GM23338 (cell line): ENCODE data around the gene CDC25C. TPM values are rescaled to one million over a fixed set of nuclear protein-coding genes. Genes with fewer than 3 reads are reported as not detected.

Source experiments
- ATAC-seq: fragments of 200-7000 bp; cut with Tn5 transposase; 3 replicates; pipeline ENCODE4 v1.9.1; 2020
- DNase-seq: peaks from one replicate; pipeline ENCODE4 v3.0.0-alpha.2; 2015; ENCODE audit warnings: low spot score
- H2AFZ ChIP-seq: fragments of 200-600 bp; sonication (generic); 2 replicates; pipeline ENCODE4 v1.8.0; 2016; ENCODE audit warnings: antibody characterized with exemption, mild to moderate bottlenecking, moderate library complexity
- H3F3A ChIP-seq: fragments of 200-600 bp; sonication (generic); replicated peaks from 2 replicates; pipeline ENCODE4 v1.8.0; 2017; ENCODE audit warnings: antibody characterized with exemption, mixed run types, low read depth
- H3K27ac ChIP-seq: fragments of 200-600 bp; sonication (generic); 2 replicates; pipeline ENCODE4 v1.6.1; 2016; ENCODE audit warnings: low read depth
- H3K27me3 ChIP-seq: fragments of 200-600 bp; sonication (generic); 2 replicates; pipeline ENCODE4 v1.8.0; 2016; ENCODE audit warnings: mild to moderate bottlenecking, mixed run types, moderate library complexity; ENCODE audit not compliant: insufficient read depth
- H3K36me3 ChIP-seq: fragments of 200-600 bp; sonication (generic); 2 replicates; pipeline ENCODE4 v1.8.0; 2016; ENCODE audit warnings: mild to moderate bottlenecking; ENCODE audit not compliant: insufficient read depth
- H3K4me1 ChIP-seq: fragments of 200-600 bp; sonication (generic); 2 replicates; pipeline ENCODE4 v1.8.0; 2016; ENCODE audit warnings: mild to moderate bottlenecking, moderate library complexity; ENCODE audit not compliant: insufficient read depth
- H3K4me2 ChIP-seq: fragments of 200-600 bp; sonication (generic); 2 replicates; pipeline ENCODE4 v1.7.1; 2017; ENCODE audit warnings: mixed run types
- H3K4me3 ChIP-seq: fragments of 200-600 bp; sonication (generic); 2 replicates; pipeline ENCODE4 v1.6.1; 2016; ENCODE audit warnings: mixed run types
- H3K79me2 ChIP-seq: fragments of 200-600 bp; sonication (generic); replicated peaks from 2 replicates; pipeline ENCODE4 v1.8.0; 2017; ENCODE audit warnings: mild to moderate bottlenecking; ENCODE audit not compliant: insufficient read depth
- H3K9me2 ChIP-seq: fragments of 200-600 bp; sonication (generic); 2 replicates; pipeline ENCODE4 v1.8.0; 2017; ENCODE audit not compliant: insufficient read depth
- H4K20me1 ChIP-seq: fragments of 200-600 bp; sonication (generic); replicated peaks from 2 replicates; pipeline ENCODE4 v1.8.0; 2017; ENCODE audit warnings: mild to moderate bottlenecking; ENCODE audit not compliant: insufficient read depth
- H3K27ac Mint-ChIP-seq: 2 replicates; pipeline ENCODE4 v1.8.0; 2020; ENCODE audit warnings: inconsistent platforms, mild to moderate bottlenecking, moderate library complexity, mixed read lengths
- H3K27me3 Mint-ChIP-seq: 3 replicates; pipeline ENCODE4 v1.8.0; 2022; ENCODE audit warnings: low read depth, mild to moderate bottlenecking, moderate library complexity, mixed read lengths, inconsistent platforms; ENCODE audit not compliant: insufficient read depth, poor library complexity
- H3K36me3 Mint-ChIP-seq: 3 replicates; pipeline ENCODE4 v1.8.0; 2021; ENCODE audit warnings: low read depth, mild to moderate bottlenecking, inconsistent platforms, moderate library complexity, mixed read lengths
- H3K4me1 Mint-ChIP-seq: 3 replicates; pipeline ENCODE4 v1.8.0; 2020; ENCODE audit warnings: mild to moderate bottlenecking, inconsistent platforms, mixed read lengths
- H3K4me3 Mint-ChIP-seq: 3 replicates; pipeline ENCODE4 v1.8.0; 2021; ENCODE audit warnings: moderate library complexity, mild to moderate bottlenecking, inconsistent platforms, mixed read lengths
- H3K9me3 Mint-ChIP-seq: 3 replicates; pipeline ENCODE4 v1.8.0; 2020; ENCODE audit warnings: moderate library complexity, mild to moderate bottlenecking, inconsistent platforms, mixed read lengths
- CREB1 ChIP-seq: fragments of 250-450 bp; sonication (Bioruptor Pico); IDR thresholded peaks from 2 replicates; pipeline ENCODE4 v1.5.0; 2020; ENCODE audit warnings: low read depth, mild to moderate bottlenecking, moderate library complexity
- EZH2phosphoT487 ChIP-seq: fragments of 200-600 bp; sonication (generic); IDR thresholded peaks from one replicate; pipeline ENCODE4 v1.8.1; 2018; ENCODE audit warnings: antibody characterized with exemption; ENCODE audit not compliant: unreplicated experiment
- JUNB ChIP-seq: IDR thresholded peaks from one replicate; pipeline ENCODE4 v1.6.1; 2016; ENCODE audit warnings: antibody characterized with exemption; ENCODE audit not compliant: unreplicated experiment
- NANOG ChIP-seq: IDR thresholded peaks from 2 replicates; pipeline ENCODE4 v1.6.1; 2016; ENCODE audit warnings: antibody characterized with exemption, borderline replicate concordance
- ZNF114 ChIP-seq: fragments of 250-450 bp; sonication (Bioruptor Pico); IDR thresholded peaks from 2 replicates; pipeline ENCODE4 v1.5.0; 2020; ENCODE audit warnings: mild to moderate bottlenecking, moderate library complexity
- ZNF331 ChIP-seq: fragments of 250-450 bp; sonication (Bioruptor Pico); IDR thresholded peaks from 2 replicates; pipeline ENCODE4 v1.5.0; 2020; ENCODE audit warnings: low read depth, mild to moderate bottlenecking, moderate library complexity
- polyA plus RNA-seq: library from polyadenylated mRNA; unstranded; fragments of >200 nt; fragmentation: Nextera tagmentation; extraction: Ambion mirVana; gene quantifications from 2 replicates; pipeline ENCODE4 v1.2.1, GENCODE V29; 2016
- total RNA-seq: library from RNA; depleted of rRNA; stranded (reverse); fragments of >200 nt; shearing (Covaris generic); gene quantifications from 2 replicates; pipeline ENCODE4 v1.2.3, GENCODE V29; 2014
- TF ChIP-seq, protein P1 (sequence below): IDR thresholded peaks from one replicate; pipeline ENCODE4 v1.6.1; 2018; ENCODE audit warnings: antibody characterized with exemption; ENCODE audit not compliant: unreplicated experiment
- TF ChIP-seq, protein P2 (sequence below): IDR thresholded peaks from 2 replicates; pipeline ENCODE4 v1.6.1; 2016; ENCODE audit warnings: antibody characterized with exemption
- TF ChIP-seq, protein P3 (sequence below): fragments of 250-450 bp; sonication (Bioruptor Pico); IDR thresholded peaks from 2 replicates; pipeline ENCODE4 v1.5.0; 2020; ENCODE audit warnings: mild to moderate bottlenecking, moderate library complexity
- TF ChIP-seq, protein P4 (sequence below), 2 experiments: fragments of 200-600 bp in 1 of 2; sonication (generic) in 1 of 2; conservative IDR thresholded peaks; 2 replicates each; pipeline versions ENCODE4 v1.5.1 to v1.6.1; 2016 to 2017; ENCODE audit warnings: antibody characterized with exemption in 2 of 2, low read depth in 2 of 2, mild to moderate bottlenecking in 2 of 2, moderate library complexity in 1 of 2

CDC25C gene
- total and polyA plus RNA-seq, 2 experiments from 2014 or later = 20.9 to 25.6 TPM

DNA sequence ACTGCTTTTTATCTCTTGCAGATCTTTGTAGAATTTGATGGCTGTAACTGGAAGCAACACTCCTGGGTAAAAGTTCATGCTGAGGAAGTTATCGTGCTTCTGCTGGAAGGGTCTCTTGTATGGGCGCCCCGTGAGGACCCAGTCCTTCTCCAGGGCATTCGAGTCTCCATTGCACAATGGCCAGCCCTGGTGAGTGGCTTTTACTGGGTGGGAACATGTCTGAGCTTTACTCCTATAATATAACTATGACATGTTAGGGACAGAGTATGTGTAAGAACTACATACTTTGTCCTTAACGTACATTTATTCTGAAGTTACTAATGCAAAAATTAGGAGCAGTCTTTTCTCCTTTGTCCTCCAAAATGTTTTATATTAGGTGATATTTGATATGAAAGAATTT lies 41.0 kb upstream of the CDC25C start:
- H3K4me2 ChIP-seq = no peak overlapping the region
- H3K27me3 Mint-ChIP-seq = peaks cover 2% of the 10 kb centered on the region
- H3K4me3 Mint-ChIP-seq = no peak overlapping the region
- H4K20me1 ChIP-seq = peaks cover 10% of the 10 kb centered on the region; the same call in 1 of the 2 replicates
- TF ChIP-seq, protein P1, sequence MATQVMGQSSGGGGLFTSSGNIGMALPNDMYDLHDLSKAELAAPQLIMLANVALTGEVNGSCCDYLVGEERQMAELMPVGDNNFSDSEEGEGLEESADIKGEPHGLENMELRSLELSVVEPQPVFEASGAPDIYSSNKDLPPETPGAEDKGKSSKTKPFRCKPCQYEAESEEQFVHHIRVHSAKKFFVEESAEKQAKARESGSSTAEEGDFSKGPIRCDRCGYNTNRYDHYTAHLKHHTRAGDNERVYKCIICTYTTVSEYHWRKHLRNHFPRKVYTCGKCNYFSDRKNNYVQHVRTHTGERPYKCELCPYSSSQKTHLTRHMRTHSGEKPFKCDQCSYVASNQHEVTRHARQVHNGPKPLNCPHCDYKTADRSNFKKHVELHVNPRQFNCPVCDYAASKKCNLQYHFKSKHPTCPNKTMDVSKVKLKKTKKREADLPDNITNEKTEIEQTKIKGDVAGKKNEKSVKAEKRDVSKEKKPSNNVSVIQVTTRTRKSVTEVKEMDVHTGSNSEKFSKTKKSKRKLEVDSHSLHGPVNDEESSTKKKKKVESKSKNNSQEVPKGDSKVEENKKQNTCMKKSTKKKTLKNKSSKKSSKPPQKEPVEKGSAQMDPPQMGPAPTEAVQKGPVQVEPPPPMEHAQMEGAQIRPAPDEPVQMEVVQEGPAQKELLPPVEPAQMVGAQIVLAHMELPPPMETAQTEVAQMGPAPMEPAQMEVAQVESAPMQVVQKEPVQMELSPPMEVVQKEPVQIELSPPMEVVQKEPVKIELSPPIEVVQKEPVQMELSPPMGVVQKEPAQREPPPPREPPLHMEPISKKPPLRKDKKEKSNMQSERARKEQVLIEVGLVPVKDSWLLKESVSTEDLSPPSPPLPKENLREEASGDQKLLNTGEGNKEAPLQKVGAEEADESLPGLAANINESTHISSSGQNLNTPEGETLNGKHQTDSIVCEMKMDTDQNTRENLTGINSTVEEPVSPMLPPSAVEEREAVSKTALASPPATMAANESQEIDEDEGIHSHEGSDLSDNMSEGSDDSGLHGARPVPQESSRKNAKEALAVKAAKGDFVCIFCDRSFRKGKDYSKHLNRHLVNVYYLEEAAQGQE = no peak
- TF ChIP-seq, protein P2, sequence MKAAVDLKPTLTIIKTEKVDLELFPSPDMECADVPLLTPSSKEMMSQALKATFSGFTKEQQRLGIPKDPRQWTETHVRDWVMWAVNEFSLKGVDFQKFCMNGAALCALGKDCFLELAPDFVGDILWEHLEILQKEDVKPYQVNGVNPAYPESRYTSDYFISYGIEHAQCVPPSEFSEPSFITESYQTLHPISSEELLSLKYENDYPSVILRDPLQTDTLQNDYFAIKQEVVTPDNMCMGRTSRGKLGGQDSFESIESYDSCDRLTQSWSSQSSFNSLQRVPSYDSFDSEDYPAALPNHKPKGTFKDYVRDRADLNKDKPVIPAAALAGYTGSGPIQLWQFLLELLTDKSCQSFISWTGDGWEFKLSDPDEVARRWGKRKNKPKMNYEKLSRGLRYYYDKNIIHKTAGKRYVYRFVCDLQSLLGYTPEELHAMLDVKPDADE = no peak
- TF ChIP-seq ZNF331 (CRISPR knock-in tag) (no peak), ZNF114 (CRISPR knock-in tag) (no peak), NANOG (no peak), CREB1 (CRISPR knock-in tag) (no peak), JUNB (no peak), EZH2phosphoT487 (no peak)
- TF ChIP-seq, protein P3, sequence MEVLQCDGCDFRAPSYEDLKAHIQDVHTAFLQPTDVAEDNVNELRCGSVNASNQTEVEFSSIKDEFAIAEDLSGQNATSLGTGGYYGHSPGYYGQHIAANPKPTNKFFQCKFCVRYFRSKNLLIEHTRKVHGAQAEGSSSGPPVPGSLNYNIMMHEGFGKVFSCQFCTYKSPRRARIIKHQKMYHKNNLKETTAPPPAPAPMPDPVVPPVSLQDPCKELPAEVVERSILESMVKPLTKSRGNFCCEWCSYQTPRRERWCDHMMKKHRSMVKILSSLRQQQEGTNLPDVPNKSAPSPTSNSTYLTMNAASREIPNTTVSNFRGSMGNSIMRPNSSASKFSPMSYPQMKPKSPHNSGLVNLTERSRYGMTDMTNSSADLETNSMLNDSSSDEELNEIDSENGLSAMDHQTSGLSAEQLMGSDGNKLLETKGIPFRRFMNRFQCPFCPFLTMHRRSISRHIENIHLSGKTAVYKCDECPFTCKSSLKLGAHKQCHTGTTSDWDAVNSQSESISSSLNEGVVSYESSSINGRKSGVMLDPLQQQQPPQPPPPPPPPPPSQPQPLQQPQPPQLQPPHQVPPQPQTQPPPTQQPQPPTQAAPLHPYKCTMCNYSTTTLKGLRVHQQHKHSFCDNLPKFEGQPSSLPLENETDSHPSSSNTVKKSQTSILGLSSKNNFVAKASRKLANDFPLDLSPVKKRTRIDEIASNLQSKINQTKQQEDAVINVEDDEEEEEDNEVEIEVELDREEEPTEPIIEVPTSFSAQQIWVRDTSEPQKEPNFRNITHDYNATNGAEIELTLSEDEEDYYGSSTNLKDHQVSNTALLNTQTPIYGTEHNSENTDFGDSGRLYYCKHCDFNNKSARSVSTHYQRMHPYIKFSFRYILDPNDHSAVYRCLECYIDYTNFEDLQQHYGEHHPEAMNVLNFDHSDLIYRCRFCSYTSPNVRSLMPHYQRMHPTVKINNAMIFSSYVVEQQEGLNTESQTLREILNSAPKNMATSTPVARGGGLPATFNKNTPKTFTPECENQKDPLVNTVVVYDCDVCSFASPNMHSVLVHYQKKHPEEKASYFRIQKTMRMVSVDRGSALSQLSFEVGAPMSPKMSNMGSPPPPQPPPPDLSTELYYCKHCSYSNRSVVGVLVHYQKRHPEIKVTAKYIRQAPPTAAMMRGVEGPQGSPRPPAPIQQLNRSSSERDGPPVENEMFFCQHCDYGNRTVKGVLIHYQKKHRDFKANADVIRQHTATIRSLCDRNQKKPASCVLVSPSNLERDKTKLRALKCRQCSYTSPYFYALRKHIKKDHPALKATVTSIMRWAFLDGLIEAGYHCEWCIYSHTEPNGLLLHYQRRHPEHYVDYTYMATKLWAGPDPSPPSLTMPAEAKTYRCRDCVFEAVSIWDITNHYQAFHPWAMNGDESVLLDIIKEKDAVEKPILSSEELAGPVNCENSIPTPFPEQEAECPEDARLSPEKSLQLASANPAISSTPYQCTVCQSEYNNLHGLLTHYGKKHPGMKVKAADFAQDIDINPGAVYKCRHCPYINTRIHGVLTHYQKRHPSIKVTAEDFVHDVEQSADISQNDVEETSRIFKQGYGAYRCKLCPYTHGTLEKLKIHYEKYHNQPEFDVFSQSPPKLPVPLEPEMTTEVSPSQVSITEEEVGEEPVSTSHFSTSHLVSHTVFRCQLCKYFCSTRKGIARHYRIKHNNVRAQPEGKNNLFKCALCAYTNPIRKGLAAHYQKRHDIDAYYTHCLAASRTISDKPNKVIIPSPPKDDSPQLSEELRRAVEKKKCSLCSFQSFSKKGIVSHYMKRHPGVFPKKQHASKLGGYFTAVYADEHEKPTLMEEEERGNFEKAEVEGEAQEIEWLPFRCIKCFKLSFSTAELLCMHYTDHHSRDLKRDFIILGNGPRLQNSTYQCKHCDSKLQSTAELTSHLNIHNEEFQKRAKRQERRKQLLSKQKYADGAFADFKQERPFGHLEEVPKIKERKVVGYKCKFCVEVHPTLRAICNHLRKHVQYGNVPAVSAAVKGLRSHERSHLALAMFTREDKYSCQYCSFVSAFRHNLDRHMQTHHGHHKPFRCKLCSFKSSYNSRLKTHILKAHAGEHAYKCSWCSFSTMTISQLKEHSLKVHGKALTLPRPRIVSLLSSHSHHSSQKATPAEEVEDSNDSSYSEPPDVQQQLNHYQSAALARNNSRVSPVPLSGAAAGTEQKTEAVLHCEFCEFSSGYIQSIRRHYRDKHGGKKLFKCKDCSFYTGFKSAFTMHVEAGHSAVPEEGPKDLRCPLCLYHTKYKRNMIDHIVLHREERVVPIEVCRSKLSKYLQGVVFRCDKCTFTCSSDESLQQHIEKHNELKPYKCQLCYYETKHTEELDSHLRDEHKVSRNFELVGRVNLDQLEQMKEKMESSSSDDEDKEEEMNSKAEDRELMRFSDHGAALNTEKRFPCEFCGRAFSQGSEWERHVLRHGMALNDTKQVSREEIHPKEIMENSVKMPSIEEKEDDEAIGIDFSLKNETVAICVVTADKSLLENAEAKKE (CRISPR knock-in tag) = no peak
- TF ChIP-seq, protein P4, sequence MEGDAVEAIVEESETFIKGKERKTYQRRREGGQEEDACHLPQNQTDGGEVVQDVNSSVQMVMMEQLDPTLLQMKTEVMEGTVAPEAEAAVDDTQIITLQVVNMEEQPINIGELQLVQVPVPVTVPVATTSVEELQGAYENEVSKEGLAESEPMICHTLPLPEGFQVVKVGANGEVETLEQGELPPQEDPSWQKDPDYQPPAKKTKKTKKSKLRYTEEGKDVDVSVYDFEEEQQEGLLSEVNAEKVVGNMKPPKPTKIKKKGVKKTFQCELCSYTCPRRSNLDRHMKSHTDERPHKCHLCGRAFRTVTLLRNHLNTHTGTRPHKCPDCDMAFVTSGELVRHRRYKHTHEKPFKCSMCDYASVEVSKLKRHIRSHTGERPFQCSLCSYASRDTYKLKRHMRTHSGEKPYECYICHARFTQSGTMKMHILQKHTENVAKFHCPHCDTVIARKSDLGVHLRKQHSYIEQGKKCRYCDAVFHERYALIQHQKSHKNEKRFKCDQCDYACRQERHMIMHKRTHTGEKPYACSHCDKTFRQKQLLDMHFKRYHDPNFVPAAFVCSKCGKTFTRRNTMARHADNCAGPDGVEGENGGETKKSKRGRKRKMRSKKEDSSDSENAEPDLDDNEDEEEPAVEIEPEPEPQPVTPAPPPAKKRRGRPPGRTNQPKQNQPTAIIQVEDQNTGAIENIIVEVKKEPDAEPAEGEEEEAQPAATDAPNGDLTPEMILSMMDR (conservative IDR thresholded peaks at IDR 0.05; ENCODE audit: low read depth in 2 of 2) = no peak
- no peak for ATAC-seq
- H3K36me3 Mint-ChIP-seq = peaks cover 14% of the 10 kb centered on the region; the same call in 2 of the 3 replicates
- H3K27ac ChIP-seq = no peak overlapping the region
- no peaks in the 10 kb centered on the region for H3K9me3 Mint-ChIP-seq
- peaks cover 25% of the 10 kb centered on the region; the same call in 1 of the 2 replicates for H3K36me3 ChIP-seq
- DNase-seq = no peak
- no peaks in the 10 kb centered on the region for H3F3A ChIP-seq
- no peak overlapping the region for H3K27ac Mint-ChIP-seq
- no peaks in the 10 kb centered on the region for H3K27me3 ChIP-seq
- H3K4me1 ChIP-seq = no peaks in the 10 kb centered on the region
- H2AFZ ChIP-seq = no peak overlapping the region
- H3K4me1 Mint-ChIP-seq = no peaks in the 10 kb centered on the region; the same call in 2 of the 3 replicates
- no peak overlapping the region for H3K4me3 ChIP-seq
- H3K79me2 ChIP-seq = peaks cover 58% of the 10 kb centered on the region
- no peaks in the 10 kb centered on the region for H3K9me2 ChIP-seq
